HepG2 (cell line): ENCODE measurements around the gene MLF1. TPM values are rescaled to one million over a fixed set of nuclear protein-coding genes. Genes with fewer than 3 reads are reported as not detected.

Experiments used
- FOXA1 ChIP-seq, 2 experiments: fragments of 450-650 bp in 1 of 2; sonication (generic) in 1 of 2; formaldehyde crosslinking in 1 of 2; IDR thresholded peaks; 2 replicates each; pipeline versions ENCODE4 v1.4.0 to v1.6.1; 2016 to 2020; ENCODE audit warnings: missing genetic modification reagents in 1 of 2
- HDAC1 ChIP-seq: sonication (generic); formaldehyde crosslinking; IDR thresholded peaks from 2 replicates; pipeline ENCODE4 v1.5.1; 2020; ENCODE audit warnings: mild to moderate bottlenecking, missing genetic modification reagents
- NR2F6 ChIP-seq, 2 experiments: IDR thresholded peaks; 2 replicates each; pipeline ENCODE4 v1.6.1; 2016; ENCODE audit warnings: antibody characterized with exemption in 1 of 2, mild to moderate bottlenecking in 1 of 2
- TMF1 ChIP-seq: sonication (generic); formaldehyde crosslinking; IDR thresholded peaks from 2 replicates; pipeline ENCODE4 v1.8.1; 2022; ENCODE audit warnings: low read depth, missing genetic modification reagents
- TRIM24 ChIP-seq: sonication (generic); formaldehyde crosslinking; IDR thresholded peaks from 2 replicates; pipeline ENCODE4 v1.8.0; 2022; ENCODE audit warnings: mild to moderate bottlenecking, missing genetic modification reagents
- ZEB1 ChIP-seq: IDR thresholded peaks from 2 replicates; pipeline ENCODE4 v1.6.1; 2012; ENCODE audit warnings: mild to moderate bottlenecking, low read depth, inconsistent platforms; ENCODE audit not compliant: insufficient replicate concordance
- ZKSCAN1 ChIP-seq: fragments of 150-350 bp; IDR thresholded peaks from 2 replicates; pipeline ENCODE4 v1.6.1; 2014; ENCODE audit warnings: low read length
- ZMYM2 ChIP-seq: sonication (generic); formaldehyde crosslinking; IDR thresholded peaks from 2 replicates; pipeline ENCODE4 v1.8.0; 2022; ENCODE audit warnings: mild to moderate bottlenecking, missing genetic modification reagents
- polyA plus RNA-seq, 8 experiments: library from polyadenylated mRNA; depleted of rRNA in 3 of 8; stranded (reverse) in 7 of 8; unstranded in 1 of 8; fragments of >200 nt; fragmentation: Illumina TruSeq in 4 of 8; extraction: Trizol in 4 of 8; gene quantifications; 2 replicates each; pipeline versions ENCODE4 v1.2.1 to v1.2.3, GENCODE V29; 2011 to 2016; ENCODE audit warnings: low read depth in 4 of 8, missing spikeins in 1 of 8, mixed read lengths in 1 of 8; ENCODE audit not compliant: insufficient read depth in 1 of 8
- total RNA-seq, 5 experiments: library from RNA; depleted of rRNA; stranded (reverse); fragments of >200 nt; fragmentation: Illumina TruSeq; extraction: Trizol; gene quantifications; 2 replicates each; pipeline ENCODE4 v1.2.3, GENCODE V29; 2016; ENCODE audit warnings: low read depth in 1 of 5
- TF ChIP-seq, protein P1 (sequence below), 2 experiments: sonication (generic) in 1 of 2; formaldehyde crosslinking in 1 of 2; IDR thresholded peaks; 2 replicates each; pipeline versions ENCODE4 v1.4.0 to v1.6.1; 2016 to 2020; ENCODE audit warnings: borderline replicate concordance in 1 of 2, low read depth in 1 of 2, mild to moderate bottlenecking in 1 of 2, missing genetic modification reagents in 1 of 2
- TF ChIP-seq, protein P2 (sequence below): sonication (generic); formaldehyde crosslinking; IDR thresholded peaks from 2 replicates; pipeline ENCODE4 v1.4.0; 2020; ENCODE audit warnings: missing genetic modification reagents
- TF ChIP-seq, protein P3 (sequence below): sonication (generic); formaldehyde crosslinking; IDR thresholded peaks from 2 replicates; pipeline ENCODE4 v1.5.0; 2020; ENCODE audit warnings: missing genetic modification reagents, mild to moderate bottlenecking, borderline replicate concordance
- TF ChIP-seq, protein P4 (sequence below): sonication (generic); formaldehyde crosslinking; IDR thresholded peaks from 2 replicates; pipeline ENCODE4 v1.8.0; 2022; ENCODE audit warnings: missing genetic modification reagents, mild to moderate bottlenecking, inconsistent platforms, borderline replicate concordance

The MLF1 gene
- total and polyA plus RNA-seq, 2 of the 13 experiments (the other 11 are each of a cell fraction or from before 2014, with no cell fraction given) = 0.88 to 1.0 TPM

DNA sequence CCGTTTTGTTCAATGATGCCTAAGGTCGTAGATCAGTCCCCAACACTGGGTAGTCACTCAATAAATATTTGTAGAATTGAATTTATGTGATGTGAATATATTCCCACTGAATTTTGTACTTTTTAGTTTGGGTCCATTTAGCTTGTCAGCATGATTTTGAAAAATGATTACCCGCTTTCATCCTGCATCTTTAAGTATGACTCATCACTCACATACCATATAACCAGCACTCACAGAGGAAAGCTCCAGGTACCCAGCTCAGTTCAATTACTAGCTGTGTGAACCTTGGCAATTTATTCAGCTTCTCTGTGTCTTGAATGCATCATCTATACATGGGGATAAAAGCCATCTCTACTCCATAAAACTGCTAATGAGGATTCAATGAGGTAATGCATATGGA lies 2.2 kb upstream of the MLF1 start (continued):
- TF ChIP-seq, protein P1, sequence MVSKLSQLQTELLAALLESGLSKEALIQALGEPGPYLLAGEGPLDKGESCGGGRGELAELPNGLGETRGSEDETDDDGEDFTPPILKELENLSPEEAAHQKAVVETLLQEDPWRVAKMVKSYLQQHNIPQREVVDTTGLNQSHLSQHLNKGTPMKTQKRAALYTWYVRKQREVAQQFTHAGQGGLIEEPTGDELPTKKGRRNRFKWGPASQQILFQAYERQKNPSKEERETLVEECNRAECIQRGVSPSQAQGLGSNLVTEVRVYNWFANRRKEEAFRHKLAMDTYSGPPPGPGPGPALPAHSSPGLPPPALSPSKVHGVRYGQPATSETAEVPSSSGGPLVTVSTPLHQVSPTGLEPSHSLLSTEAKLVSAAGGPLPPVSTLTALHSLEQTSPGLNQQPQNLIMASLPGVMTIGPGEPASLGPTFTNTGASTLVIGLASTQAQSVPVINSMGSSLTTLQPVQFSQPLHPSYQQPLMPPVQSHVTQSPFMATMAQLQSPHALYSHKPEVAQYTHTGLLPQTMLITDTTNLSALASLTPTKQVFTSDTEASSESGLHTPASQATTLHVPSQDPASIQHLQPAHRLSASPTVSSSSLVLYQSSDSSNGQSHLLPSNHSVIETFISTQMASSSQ (IDR thresholded peaks at IDR 0.05; ENCODE audit: low read depth) = no peak
- TF ChIP-seq, protein P1 (CRISPR knock-in tag; IDR thresholded peaks at IDR 0.05; ENCODE audit: borderline replicate concordance) = no peak
- no peak for TF ChIP-seq TMF1 (CRISPR knock-in tag)
- TF ChIP-seq, protein P2, sequence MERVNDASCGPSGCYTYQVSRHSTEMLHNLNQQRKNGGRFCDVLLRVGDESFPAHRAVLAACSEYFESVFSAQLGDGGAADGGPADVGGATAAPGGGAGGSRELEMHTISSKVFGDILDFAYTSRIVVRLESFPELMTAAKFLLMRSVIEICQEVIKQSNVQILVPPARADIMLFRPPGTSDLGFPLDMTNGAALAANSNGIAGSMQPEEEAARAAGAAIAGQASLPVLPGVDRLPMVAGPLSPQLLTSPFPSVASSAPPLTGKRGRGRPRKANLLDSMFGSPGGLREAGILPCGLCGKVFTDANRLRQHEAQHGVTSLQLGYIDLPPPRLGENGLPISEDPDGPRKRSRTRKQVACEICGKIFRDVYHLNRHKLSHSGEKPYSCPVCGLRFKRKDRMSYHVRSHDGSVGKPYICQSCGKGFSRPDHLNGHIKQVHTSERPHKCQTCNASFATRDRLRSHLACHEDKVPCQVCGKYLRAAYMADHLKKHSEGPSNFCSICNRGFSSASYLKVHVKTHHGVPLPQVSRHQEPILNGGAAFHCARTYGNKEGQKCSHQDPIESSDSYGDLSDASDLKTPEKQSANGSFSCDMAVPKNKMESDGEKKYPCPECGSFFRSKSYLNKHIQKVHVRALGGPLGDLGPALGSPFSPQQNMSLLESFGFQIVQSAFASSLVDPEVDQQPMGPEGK (CRISPR knock-in tag) = no peak
- no peak for TF ChIP-seq FOXA1 (IDR thresholded peaks at IDR 0.05)
- no peak for TF ChIP-seq FOXA1 (CRISPR knock-in tag; IDR thresholded peaks at IDR 0.05)
- no peak for TF ChIP-seq TRIM24 (CRISPR knock-in tag)
- TF ChIP-seq NR2F6 (IDR thresholded peaks at IDR 0.05) = no peak
- no peak for TF ChIP-seq NR2F6 (CRISPR knock-in tag; IDR thresholded peaks at IDR 0.05)
- no peak for TF ChIP-seq HDAC1 (CRISPR knock-in tag)
- TF ChIP-seq ZEB1 = no peak
- TF ChIP-seq ZKSCAN1 = no peak
- TF ChIP-seq ZMYM2 (CRISPR knock-in tag) = no peak
- TF ChIP-seq, protein P3, sequence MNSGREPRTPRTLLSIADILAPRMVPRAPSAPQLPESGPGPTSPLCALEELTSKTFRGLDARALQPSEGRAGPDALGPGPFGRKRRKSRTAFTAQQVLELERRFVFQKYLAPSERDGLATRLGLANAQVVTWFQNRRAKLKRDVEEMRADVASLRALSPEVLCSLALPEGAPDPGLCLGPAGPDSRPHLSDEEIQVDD = no peak
- TF ChIP-seq, protein P4, sequence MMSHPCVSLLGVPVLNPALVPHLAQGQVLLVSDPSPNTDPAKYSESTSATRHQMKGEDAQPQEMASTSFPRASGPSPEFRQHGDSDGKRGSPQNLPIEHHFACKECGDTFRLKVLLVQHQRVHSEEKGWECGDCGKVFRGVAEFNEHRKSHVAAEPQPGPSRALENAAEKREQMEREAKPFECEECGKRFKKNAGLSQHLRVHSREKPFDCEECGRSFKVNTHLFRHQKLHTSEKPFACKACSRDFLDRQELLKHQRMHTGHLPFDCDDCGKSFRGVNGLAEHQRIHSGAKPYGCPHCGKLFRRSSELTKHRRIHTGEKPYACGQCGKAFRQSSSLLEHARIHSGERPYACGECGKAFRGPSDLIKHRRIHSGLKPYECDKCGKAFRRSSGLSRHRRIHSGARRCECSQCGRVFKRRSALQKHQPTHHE (CRISPR knock-in tag) = no peak
